Keratinocyte (primary cell): Measurements from ENCODE around the gene SEMA3E.

ENCODE experiments used
- CTCF ChIP-seq, 3 experiments: IDR thresholded peaks in 1 of 3; conservative IDR thresholded peaks in 1 of 3; optimal IDR thresholded peaks in 1 of 3; 2 replicates in 2 of 3; 3 replicates in 1 of 3; pipeline versions ENCODE3 to v1.5.1; 2011; ENCODE audit warnings: low read length in 3 of 3, mild to moderate bottlenecking in 3 of 3, moderate library complexity in 2 of 3, control low read depth in 1 of 3, inconsistent platforms in 1 of 3; ENCODE audit not compliant: insufficient read depth in 2 of 3; ENCODE audit errors: extremely low read depth in 1 of 3
- EZH2 ChIP-seq: IDR thresholded peaks from one replicate; pipeline ENCODE4 v1.6.1; 2012; ENCODE audit warnings: inconsistent platforms, mild to moderate bottlenecking, low read length, moderate library complexity

DNA sequence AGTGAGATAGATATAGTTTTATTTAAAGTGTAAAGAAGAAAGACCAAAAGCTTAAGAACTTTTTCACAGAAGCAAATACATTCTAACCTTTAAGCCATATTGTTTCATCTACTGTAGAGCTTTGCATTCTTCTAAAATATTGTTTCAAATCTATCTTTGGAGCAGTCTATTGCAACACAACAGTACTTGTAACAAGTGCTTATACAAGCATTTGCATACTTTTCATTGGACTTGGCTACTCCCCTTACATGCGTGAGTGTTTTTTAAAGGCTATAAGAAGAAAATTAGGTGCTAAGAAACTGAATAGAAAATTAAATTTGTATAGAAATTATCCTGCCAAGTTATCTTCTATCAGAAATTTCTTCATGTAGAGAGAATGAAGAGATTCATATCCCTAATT, 45.3 kb downstream of the SEMA3E start:
- no peak for TF ChIP-seq EZH2
- no peak for TF ChIP-seq CTCF (optimal IDR thresholded peaks at IDR 0.05 in 1 of 3, IDR thresholded peaks at IDR 0.05 in 1 of 3, conservative IDR thresholded peaks at IDR 0.05 in 1 of 3; ENCODE audit: extremely low read depth in 1 of 3, insufficient read depth in 2 of 3, low read length in 3 of 3)
